Astrocyte (in vitro differentiated cells and primary cell): ENCODE measurements around the gene HSD17B2.

Source experiments
- CTCF ChIP-seq: IDR thresholded peaks from 2 replicates; pipeline ENCODE4 v1.5.1; 2011; ENCODE audit warnings: low read depth, mild to moderate bottlenecking, inconsistent platforms, low read length, moderate library complexity; ENCODE audit not compliant: insufficient read depth
- EZH2 ChIP-seq: IDR thresholded peaks from 2 replicates; pipeline ENCODE4 v1.6.1; 2012; ENCODE audit warnings: mild to moderate bottlenecking, low read length, inconsistent platforms; ENCODE audit not compliant: insufficient read depth

GRCh38 chr16:82082543-82083244 is 47.6 kb downstream of the HSD17B2 start:
- TF ChIP-seq CTCF (no peak), EZH2 (no peak)
